GM04503 (cell line): ENCODE measurements around the gene ZNF747.
"Not testable (repeated sequence)": the region's sequence is repeated elsewhere in the genome, so short reads cannot be mapped to it uniquely, and the experiment has no call there.

Source experiments
- DNase-seq: peaks from one replicate; pipeline ENCODE4 v3.0.0-alpha.2; 2012; ENCODE audit warnings: low read depth

ZNF747 gene

GRCh38 chr16:30557957-30558788, 23.5 kb upstream of the ZNF747 start, which contains the start of gene ZNF764:
ZNF764 (minus strand) TSS chr16:30558374; CDS start chr16:30558182, 192 bp downstream.
- DNase-seq: peak; percentile 92

GRCh38 chr16:30557707-30557956, 23.0 kb upstream of the ZNF747 start:
- no peak for DNase-seq

- no peak for DNase-seq
Measured at GRCh38 chr16:30556125-30556473, 21.4 kb upstream of the ZNF747 start.

- no peak for DNase-seq
Measured at GRCh38 chr16:30555315-30556124, 20.9 kb upstream of the ZNF747 start.

GRCh38 chr16:30554557-30555314, 20.1 kb upstream of the ZNF747 start:
- no peak for DNase-seq

GRCh38 chr16:30553393-30553899, 18.8 kb upstream of the ZNF747 start:
- DNase-seq: no peak

- no peak for DNase-seq
Measured at GRCh38 chr16:30552956-30553355, 18.3 kb upstream of the ZNF747 start.

GRCh38 chr16:30551781-30552180, 17.1 kb upstream of the ZNF747 start:
- DNase-seq: no peak

- DNase-seq: no peak
Measured at GRCh38 chr16:30548416-30549253, 14.0 kb upstream of the ZNF747 start.

- DNase-seq: no peak
Measured at GRCh38 chr16:30546115-30546514, 11.5 kb upstream of the ZNF747 start.

GRCh38 chr16:30543067-30543466, 8.4 kb upstream of the ZNF747 start:
- DNase-seq: no peak

- DNase-seq: no peak
Measured at GRCh38 chr16:30541502-30542329, 7.1 kb upstream of the ZNF747 start.

- not testable (repeated sequence) for DNase-seq
Measured at GRCh38 chr16:30540916-30541464, 6.3 kb upstream of the ZNF747 start.

- not testable (repeated sequence) for DNase-seq
Measured at GRCh38 chr16:30539986-30540526, 5.4 kb upstream of the ZNF747 start.

GRCh38 chr16:30539000-30539964, 4.6 kb upstream of the ZNF747 start:
- DNase-seq: no peak

- DNase-seq: not testable (repeated sequence)
Measured at GRCh38 chr16:30536391-30537024, 1.9 kb upstream of the ZNF747 start.

- DNase-seq: no peak
Measured at GRCh38 chr16:30535777-30536190, 1.1 kb upstream of the ZNF747 start.

GRCh38 chr16:30535106-30535776, 583 bp upstream of the ZNF747 start:
- DNase-seq: no peak
